Left lobe of liver (tissue), 2 donors: ENCODE measurements around the gene TSC22D3. TPM values are rescaled to one million over a fixed set of nuclear protein-coding genes. Genes with fewer than 3 reads are reported as not detected.

Experiments
- ATAC-seq: fragments of 200-7000 bp; cut with Tn5 transposase; one replicate; pipeline ENCODE4 v1.9.1; 2020; ENCODE audit warnings: mild to moderate bottlenecking, moderate library complexity
- DNase-seq: peaks from one replicate; pipeline ENCODE4 v3.0.0-alpha.2; 2020; ENCODE audit warnings: low spot score
- total RNA-seq: library from RNA; stranded (reverse); gene quantifications from one replicate; pipeline ENCODE4 v1.2.1, GENCODE V29; 2021
- donor health status: DM: no; HTN: no; CAD: no; lungs with moderate emphysema.
- donor health status: DM: no; HTN: yes; CAD: no.

TSC22D3 gene
- total RNA-seq, 1 donor from 2014 or later: 139 TPM

- DNase-seq (no peak), ATAC-seq (no peak)
Measured at GRCh38 chrX:107666931-107667330, 108.7 kb downstream of the TSC22D3 start.

Other genes with a start within 250 kb of the TSC22D3 start
- gene PRPS1, start 147.3 kb downstream of the TSC22D3 start, total RNA-seq: 29.6 TPM
- gene NCBP2L, start 1.9 kb upstream of the TSC22D3 start, total RNA-seq: not detected
- gene MID2, start 50.1 kb upstream of the TSC22D3 start, total RNA-seq: 4.8 TPM
- not detected for gene TEX13B, start 206.6 kb upstream of the TSC22D3 start, total RNA-seq